GOT3 (cell line): Measurements from ENCODE around the gene PKP2.

ENCODE experiments used
- DNase-seq: peaks from one replicate; lab custom pipeline; 2025; ENCODE audit warnings: mixed read lengths; lab: John Stamatoyannopoulos, UW

The PKP2 gene

GRCh38 chr12:32754111-32754510, 142.5 kb downstream of the PKP2 start:
- DNase-seq: no peak

DNA sequence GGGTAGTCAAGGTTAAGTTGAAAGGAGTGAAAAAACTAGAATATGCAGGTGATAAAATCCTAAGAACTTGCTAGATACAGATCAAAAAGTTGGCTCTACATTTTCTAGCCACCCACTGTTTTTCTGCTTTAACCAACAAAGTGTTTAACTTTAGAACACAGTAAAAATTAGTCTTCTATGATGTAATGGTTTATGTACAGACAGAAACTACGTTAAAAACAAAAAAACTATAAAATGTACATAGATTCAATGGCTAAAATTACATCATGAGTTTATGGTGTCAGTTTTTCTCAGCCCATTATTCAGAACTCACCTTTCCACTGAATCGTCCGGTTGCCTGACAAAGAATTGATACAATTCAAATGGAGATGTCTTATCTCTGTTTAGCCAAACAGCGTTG, 143.0 kb downstream of the PKP2 start:
- no peak for DNase-seq

GRCh38 chr12:32743264-32743663, 153.3 kb downstream of the PKP2 start:
- no peak for DNase-seq

DNA sequence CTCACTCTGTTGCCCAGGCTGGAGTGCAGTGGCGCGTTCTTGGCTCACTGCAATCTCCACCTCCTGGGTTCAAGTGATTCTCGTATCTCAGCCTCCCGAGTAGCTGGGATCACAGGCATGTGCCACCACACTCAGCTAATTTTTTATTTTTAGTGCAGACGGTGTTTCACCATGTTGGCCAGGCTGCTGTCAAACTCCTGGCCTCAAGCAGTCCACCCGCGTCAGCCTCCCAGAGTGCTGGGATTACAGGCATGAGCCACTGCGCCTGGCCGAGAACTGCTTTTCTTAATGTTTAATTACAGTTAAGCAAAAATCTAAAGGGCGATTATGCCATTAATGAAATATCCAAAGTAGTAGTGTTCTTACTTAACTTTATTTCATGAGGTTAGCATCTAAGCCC, 154.4 kb downstream of the PKP2 start:
- no peak for DNase-seq
